Memory B cell (primary cell): ENCODE measurements around the gene RBP7.
"Not testable (repeated sequence)": the region's sequence is repeated elsewhere in the genome, so short reads cannot be mapped to it uniquely, and the experiment has no call there.

ENCODE experiments used
- ATAC-seq: fragments of 150-1000 bp; cut with Tn5 transposase; 2 replicates; pipeline ENCODE4 v1.10.0; 2021; ENCODE audit warnings: low read depth, mild to moderate bottlenecking, moderate library complexity
- DNase-seq, 2 donors: peaks; one replicate each; pipeline ENCODE4 v3.0.0; 2022; ENCODE audit warnings: low spot score in 2 of 2
- H3K27ac Mint-ChIP-seq: one replicate; pipeline ENCODE4 v1.8.0; 2022; ENCODE audit warnings: mild to moderate bottlenecking, moderate library complexity, mixed read lengths
- H3K27me3 Mint-ChIP-seq: one replicate; pipeline ENCODE4 v1.8.0; 2022; ENCODE audit warnings: mixed read lengths
- H3K36me3 Mint-ChIP-seq: one replicate; pipeline ENCODE4 v1.8.0; 2022; ENCODE audit warnings: mild to moderate bottlenecking, mixed read lengths
- H3K4me1 Mint-ChIP-seq: one replicate; pipeline ENCODE4 v1.8.0; 2022; ENCODE audit warnings: mixed read lengths
- H3K4me3 Mint-ChIP-seq: one replicate; pipeline ENCODE4 v1.8.0; 2022; ENCODE audit warnings: mild to moderate bottlenecking, moderate library complexity, mixed read lengths
- H3K9me3 Mint-ChIP-seq: one replicate; pipeline ENCODE4 v1.8.0; 2022; ENCODE audit warnings: mixed read lengths

Gene RBP7

DNA sequence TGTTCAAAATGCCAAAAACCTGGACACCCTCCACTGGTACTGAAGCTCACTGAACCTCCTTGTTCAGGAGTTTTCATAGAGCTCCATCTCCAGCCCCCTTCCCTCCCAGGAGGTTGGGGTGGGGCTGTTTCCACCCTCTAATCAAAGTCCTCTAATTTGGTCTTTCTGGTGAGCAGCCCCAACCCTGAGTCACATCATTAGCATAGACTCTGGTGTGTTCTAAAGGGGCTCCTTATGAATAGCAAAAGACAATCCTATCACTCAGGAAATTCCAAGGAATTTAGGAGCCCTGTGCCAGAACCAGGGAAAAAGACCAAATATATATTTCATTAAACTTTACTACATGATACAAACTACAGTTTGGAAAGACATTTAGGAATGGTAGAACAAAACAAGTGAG lies 22.5 kb downstream of the RBP7 start:
- Mint-ChIP-seq H3K4me1 (no peaks in the 10 kb centered on the region), H3K4me3 (no peak overlapping the region), H3K9me3 (no peaks in the 10 kb centered on the region), H3K36me3 (no peaks in the 10 kb centered on the region), H3K27me3 (no peaks in the 10 kb centered on the region), H3K27ac (no peak overlapping the region)
- ATAC-seq = no peak
- DNase-seq = no peak

DNA sequence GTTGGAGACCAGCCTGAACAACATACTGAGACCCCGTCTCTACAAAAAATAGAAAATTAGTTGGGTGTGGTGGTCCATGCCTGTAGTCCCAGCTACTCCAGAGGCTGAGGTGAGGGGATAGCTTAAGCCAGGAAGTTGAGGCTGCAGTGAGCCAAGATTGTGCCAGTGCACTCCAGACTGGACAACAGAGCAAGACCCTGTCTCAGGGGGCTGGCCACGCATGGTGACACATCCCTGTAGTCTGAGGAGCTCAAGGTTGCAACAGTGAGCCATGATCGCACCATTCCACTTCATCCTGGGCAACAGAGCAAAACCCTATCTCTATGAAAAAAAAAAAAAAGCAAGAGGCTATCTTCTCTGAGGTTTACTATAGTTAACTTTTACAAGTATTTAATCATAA lies 23.1 kb downstream of the RBP7 start:
- no peak overlapping the region for H3K4me3 Mint-ChIP-seq
- no peaks in the 10 kb centered on the region for H3K9me3 Mint-ChIP-seq
- H3K36me3 Mint-ChIP-seq = no peaks in the 10 kb centered on the region
- no peaks in the 10 kb centered on the region for H3K27me3 Mint-ChIP-seq
- ATAC-seq (no peak), DNase-seq (no peak)
- no peaks in the 10 kb centered on the region for H3K4me1 Mint-ChIP-seq
- H3K27ac Mint-ChIP-seq = no peak overlapping the region

DNA sequence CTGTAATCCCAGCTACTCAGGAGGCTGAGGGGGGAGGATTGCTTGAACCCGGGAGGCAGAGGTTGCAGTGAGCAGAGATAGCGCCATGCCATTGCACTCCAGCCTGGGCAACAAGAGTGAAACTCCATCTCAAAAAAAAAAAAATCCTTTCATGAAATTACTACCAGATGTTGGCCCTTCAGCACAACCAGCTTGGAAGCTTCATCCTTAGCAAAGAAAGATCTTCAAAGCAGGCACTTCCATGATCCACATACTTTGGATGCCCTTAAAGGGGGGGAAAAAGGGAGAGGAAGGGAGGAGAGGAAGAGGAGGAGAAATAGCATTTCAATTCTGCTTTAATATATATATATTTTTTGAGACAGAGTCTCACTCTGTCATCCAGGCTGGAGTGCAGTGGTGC lies 23.6 kb downstream of the RBP7 start:
- H3K36me3 Mint-ChIP-seq, H3K9me3 Mint-ChIP-seq, ATAC-seq, H3K27me3 Mint-ChIP-seq, H3K4me3 Mint-ChIP-seq, H3K4me1 Mint-ChIP-seq, DNase-seq, H3K27ac Mint-ChIP-seq: not testable (repeated sequence)

DNA sequence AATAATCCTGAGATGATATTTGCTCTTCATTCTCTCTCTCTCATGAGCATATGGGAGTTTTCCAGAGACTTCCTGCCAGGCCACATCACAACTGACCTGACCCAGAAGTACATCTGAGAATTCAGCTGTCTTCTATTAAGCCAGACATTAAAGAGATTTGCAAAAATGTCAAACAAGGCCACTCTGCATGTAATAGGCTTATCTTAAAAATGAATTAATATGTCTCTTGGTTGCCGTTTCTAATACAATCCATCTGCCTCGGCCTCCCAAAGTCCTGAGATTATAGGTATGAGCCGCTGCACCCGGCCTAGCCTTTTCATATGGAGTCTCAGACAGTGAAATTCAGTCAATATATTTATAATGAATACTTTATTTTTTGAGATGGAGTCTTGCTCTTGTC lies 25.0 kb downstream of the RBP7 start:
- not testable (repeated sequence) for H3K27me3 Mint-ChIP-seq, H3K9me3 Mint-ChIP-seq, ATAC-seq, H3K4me3 Mint-ChIP-seq, H3K4me1 Mint-ChIP-seq, H3K27ac Mint-ChIP-seq, H3K36me3 Mint-ChIP-seq, DNase-seq

DNA sequence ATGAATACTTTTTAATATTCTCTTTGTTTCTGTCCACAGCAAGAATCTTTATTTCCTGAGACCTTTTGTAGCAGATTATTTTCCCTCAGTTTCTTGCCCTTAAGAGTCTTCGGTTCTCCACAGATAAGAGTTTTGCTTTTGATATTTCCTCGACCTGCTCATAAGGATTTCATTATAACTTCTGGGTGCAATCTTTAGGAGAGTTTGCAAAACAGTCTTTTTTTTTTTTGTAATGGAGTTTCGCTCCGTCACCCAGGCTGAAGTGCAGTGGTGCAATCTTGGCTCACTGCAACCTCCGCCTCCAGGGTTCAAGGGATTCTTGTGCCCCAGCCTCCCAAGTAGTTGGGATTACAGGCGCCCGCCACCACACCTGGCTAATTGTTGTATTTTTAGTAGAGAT lies 25.6 kb downstream of the RBP7 start:
- no peak overlapping the region for H3K4me3 Mint-ChIP-seq
- ATAC-seq = no peak

DNA sequence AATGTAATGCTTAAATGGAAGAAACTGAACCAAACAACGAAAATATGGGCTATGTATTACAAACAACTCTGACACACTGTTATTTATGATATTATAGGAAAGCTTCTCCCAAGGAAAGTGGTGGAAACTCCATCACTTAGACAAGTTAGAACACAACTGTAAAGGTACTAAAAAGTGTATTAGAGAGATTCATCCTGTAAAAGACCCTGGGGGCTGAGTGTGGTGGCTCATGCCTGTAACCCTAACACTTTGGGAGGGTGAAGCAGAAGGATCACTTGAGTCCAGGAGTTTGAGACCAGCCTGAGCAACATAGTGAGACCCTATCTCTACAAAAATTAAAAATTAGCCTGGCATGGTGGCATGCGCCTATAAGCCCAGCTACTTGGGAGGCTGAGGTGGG lies 28.3 kb downstream of the RBP7 start:
- ATAC-seq (no peak), DNase-seq (no peak)
- Mint-ChIP-seq H3K4me1 (no peaks in the 10 kb centered on the region), H3K4me3 (no peak overlapping the region), H3K9me3 (no peaks in the 10 kb centered on the region), H3K27ac (no peak overlapping the region), H3K36me3 (no peaks in the 10 kb centered on the region), H3K27me3 (no peaks in the 10 kb centered on the region)

More for the DNA sequence above, 25.6 kb downstream of the RBP7 start:
- Mint-ChIP-seq H3K4me1 (no peaks in the 10 kb centered on the region), H3K36me3 (no peaks in the 10 kb centered on the region), H3K27me3 (no peaks in the 10 kb centered on the region), H3K27ac (no peak overlapping the region), H3K9me3 (no peaks in the 10 kb centered on the region)
- DNase-seq = no peak

DNA sequence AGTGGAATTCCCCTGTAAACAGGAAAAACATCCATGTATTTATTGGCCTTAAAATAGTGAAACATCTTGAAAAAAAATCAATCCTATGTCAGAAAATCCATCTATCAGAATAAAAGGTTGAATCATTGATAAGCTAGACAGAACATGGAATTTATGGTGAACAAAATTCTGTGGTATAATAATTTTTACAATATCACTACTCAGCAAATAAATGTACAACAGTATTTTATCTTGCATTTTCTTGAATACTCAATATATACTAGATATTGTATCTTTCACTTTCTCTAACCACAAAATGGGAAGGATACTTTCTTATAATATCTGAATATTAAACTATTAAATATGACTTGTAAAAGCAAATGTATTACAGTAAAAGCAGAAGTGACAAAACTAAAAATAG lies 30.0 kb downstream of the RBP7 start:
- no peaks in the 10 kb centered on the region for H3K27me3 Mint-ChIP-seq
- no peak for DNase-seq
- no peaks in the 10 kb centered on the region for H3K36me3 Mint-ChIP-seq
- no peak for ATAC-seq
- no peaks in the 10 kb centered on the region for H3K9me3 Mint-ChIP-seq
- no peak overlapping the region for H3K4me3 Mint-ChIP-seq
- H3K4me1 Mint-ChIP-seq = peaks cover under 1% of the 10 kb centered on the region
- H3K27ac Mint-ChIP-seq = no peak overlapping the region

DNA sequence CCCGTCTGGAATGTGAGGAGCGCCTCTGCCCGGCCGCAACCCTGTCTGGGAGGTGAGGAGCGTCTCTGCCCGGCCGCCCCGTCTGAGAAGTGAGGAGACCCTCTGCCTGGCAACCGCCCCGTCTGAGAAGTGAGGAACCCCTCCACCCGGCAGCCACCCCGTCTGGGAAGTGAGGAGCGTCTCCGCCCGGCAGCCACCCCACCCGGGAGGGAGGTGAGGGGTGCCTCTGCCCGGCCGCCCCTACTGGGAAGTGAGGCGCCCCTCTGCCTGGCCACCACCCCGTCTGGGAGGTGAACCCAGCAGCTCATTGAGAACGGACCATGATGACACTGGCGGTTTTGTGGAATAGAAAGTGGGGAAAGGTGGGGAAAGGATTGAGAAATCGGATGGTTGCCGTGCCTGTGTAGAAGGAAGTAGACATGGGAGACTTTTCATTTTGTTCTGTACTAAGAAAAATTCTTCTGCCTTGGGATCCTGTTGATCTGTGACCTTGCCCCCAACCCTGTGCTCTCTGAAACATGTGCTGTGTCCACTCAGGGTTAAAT lies 32.0 kb downstream of the RBP7 start:
- H3K36me3 Mint-ChIP-seq, DNase-seq, H3K27ac Mint-ChIP-seq, H3K9me3 Mint-ChIP-seq, H3K27me3 Mint-ChIP-seq, H3K4me3 Mint-ChIP-seq, ATAC-seq: not testable (repeated sequence)
- peaks cover 13% of the 10 kb centered on the region for H3K4me1 Mint-ChIP-seq

DNA sequence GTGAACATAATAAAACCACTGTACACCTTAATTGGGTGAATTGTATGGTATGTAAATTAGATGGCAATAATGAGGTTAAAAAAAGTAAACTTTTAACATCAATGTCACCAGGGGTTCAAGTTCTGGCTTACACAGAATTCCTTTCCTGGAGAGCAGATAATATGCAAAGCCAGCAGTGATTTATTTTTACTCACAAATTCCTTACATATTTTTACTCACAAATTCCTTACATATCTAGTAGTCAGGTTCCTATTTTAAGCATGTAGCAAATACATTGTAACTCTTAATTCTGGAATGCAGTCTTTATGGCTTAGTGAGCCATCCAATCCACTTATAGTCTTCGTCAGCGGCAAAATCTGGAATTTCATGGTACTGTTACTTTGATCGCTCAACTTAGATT lies 34.4 kb downstream of the RBP7 start:
- H3K36me3 Mint-ChIP-seq = no peaks in the 10 kb centered on the region
- DNase-seq = no peak
- H3K27me3 Mint-ChIP-seq = no peaks in the 10 kb centered on the region
- H3K4me3 Mint-ChIP-seq = no peak overlapping the region
- no peak for ATAC-seq
- H3K4me1 Mint-ChIP-seq = peaks cover 20% of the 10 kb centered on the region
- no peak overlapping the region for H3K27ac Mint-ChIP-seq
- no peaks in the 10 kb centered on the region for H3K9me3 Mint-ChIP-seq

DNA sequence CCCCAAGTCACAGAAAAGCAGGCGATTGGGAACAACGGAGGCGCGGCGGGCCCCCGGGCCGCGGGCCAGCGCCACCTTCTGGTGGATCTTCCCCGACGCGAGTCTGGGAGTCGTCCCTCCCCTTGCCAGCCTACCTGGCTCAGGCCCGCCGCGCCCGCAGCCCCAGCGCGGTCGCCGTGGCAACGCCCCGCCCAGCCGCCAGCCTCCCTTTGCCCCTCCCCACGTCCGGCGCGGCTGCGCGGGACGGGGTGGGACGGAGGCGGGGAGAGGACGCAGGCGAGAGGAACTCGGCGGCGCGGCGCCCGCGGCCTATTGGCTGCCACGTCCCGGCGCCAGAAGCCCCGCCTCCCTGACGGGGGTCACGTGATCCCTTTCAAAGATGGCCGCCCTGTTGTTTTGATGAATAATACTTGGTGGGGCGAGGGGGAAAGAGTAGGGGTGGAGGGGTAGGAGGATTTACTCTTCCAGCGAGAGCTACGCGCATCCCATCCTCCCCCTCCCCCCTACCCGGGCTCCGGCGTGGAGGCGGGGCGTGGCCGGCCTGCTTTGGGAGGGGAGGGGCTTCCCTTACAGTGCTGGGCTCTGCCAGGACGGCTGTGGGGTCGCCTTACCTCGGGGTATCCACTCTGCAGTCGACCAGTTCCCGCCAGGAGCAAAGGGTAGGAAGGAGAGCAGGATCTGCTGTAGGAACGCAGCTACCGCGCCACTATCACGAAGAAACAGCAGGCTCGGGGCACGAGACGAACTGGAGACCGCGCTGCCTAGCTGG lies 35.7 kb downstream of the RBP7 start, which contains the start of gene UBE4B:
UBE4B (plus strand) TSS at position 369 of the 769 bp plus-strand sequence. CDS start 713 bp downstream, outside the sequence.
- peak within 1 kb of the TSS; percentile 98 for H3K4me3 Mint-ChIP-seq
- H3K27ac Mint-ChIP-seq = peak within 1 kb of the TSS; percentile 97
- H3K9me3 Mint-ChIP-seq = no peaks in the 10 kb centered on the region
- peak; percentile 95 to 99 for DNase-seq
- peak; percentile 93 for ATAC-seq
- no peaks in the 10 kb centered on the region for H3K27me3 Mint-ChIP-seq
- H3K4me1 Mint-ChIP-seq = peaks cover 20% of the 10 kb centered on the region
- no peaks in the 10 kb centered on the region for H3K36me3 Mint-ChIP-seq

DNA sequence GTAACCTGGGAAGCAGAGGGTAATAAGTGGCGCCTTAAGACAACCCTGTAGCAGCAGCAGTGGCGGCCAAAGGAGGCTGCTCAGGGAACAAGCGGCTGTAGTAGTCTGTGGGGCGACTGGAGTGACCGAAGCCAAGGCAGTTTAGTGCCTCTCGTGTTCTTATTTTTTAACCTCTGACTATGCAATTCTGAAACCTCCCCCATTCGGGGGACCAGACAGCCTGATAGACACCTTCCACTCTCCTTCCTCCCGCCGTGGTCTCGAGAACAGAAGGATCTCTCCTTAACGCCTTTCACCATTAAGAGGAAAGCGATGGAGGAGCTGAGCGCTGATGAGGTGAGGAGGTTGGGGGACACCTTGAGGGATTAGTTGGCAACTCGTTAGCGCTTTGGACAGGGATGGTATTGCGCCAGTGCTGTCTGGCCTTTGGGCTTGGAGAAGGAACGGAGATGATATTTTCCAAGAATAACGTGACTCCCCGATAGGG lies 36.4 kb downstream of the RBP7 start:
- Mint-ChIP-seq H3K36me3 (no peaks in the 10 kb centered on the region), H3K4me1 (peaks cover 20% of the 10 kb centered on the region), H3K4me3 (peak overlapping the region; percentile 98), H3K9me3 (no peaks in the 10 kb centered on the region), H3K27ac (peak overlapping the region; percentile 97), H3K27me3 (no peaks in the 10 kb centered on the region)
- DNase-seq (peak in 1 of 2 donors; percentile 14), ATAC-seq (peak; percentile 13)

DNA sequence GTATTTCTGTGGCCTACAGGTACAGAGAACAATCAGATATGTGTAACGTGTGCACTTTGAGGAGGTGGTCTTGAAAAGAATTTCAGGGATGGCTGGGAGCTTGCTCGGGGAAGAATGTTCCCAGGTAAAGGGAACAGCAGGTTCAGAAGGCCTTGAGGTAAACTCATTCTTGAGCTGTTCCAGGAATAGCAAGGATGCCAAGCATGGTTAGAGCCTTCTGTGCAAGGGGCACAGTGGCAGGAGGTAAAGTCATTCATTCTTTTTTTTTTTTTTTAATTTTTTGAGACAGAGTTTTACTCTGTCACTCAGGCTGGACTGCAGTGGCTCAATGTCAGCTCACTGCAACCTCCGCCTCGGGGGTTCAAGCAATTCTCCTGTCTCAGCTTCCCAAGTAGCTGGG lies 45.7 kb downstream of the RBP7 start:
- Mint-ChIP-seq H3K9me3 (no peaks in the 10 kb centered on the region), H3K27ac (no peak overlapping the region)

DNA sequence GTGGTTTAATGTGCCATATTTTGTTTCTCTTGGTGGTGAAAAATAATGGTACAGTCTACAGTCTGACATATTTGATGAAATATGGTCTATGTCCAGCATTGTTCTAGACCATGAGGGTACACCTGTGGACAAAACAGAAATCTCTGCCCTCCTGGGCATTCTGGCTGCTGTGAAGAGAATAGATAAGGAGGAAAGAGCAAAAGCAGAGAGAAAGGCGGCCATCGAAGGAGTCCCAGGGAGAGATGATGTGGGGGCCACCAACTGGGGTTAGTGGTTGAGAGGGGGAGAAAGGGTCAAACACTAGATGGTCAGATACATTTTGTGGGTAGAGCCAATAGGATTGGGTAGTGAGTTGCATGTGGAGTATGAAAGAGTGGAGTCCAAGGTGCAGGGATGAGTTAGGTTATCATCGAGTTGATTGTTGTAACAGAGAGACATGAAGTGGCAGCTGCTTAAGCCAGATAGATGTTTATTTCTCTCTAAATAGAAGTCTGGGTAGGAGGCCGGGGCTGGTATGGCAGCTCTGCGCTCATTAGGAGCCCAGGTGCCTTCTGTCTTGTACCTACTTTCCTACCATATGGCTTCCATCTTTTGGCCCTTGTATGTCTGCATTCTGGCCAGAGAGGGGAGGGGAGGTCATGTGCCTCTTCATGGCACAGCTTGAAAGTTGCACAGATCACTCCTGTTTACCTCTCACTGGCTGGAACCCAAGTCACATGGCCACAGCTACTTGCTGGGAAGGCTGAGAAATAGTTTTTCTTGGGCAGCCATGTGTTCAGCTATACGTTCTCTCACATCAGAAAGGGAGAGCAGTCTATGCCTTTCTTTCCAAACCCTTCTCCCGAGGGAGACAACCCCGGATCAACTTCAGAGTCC lies 48.7 kb downstream of the RBP7 start:
- Mint-ChIP-seq H3K36me3 (peaks cover 21% of the 10 kb centered on the region), H3K9me3 (no peaks in the 10 kb centered on the region), H3K27me3 (no peaks in the 10 kb centered on the region), H3K4me1 (peaks cover 25% of the 10 kb centered on the region), H3K4me3 (no peak overlapping the region), H3K27ac (no peak overlapping the region)
- ATAC-seq (no peak), DNase-seq (no peak)

More for the DNA sequence above, 45.7 kb downstream of the RBP7 start:
- no peak for ATAC-seq
- Mint-ChIP-seq H3K4me1 (peaks cover 21% of the 10 kb centered on the region), H3K36me3 (peaks cover 12% of the 10 kb centered on the region), H3K4me3 (no peak overlapping the region), H3K27me3 (no peaks in the 10 kb centered on the region)
- DNase-seq = no peak
